ENCODE results near the gene NUP93. TPM values are rescaled to one million over a fixed set of nuclear protein-coding genes. Genes with fewer than 3 reads are reported as not detected.

Gene NUP93
- total and polyA plus RNA-seq, 2 donors (not counting 3 experiments of a cell fraction or from before 2014, with no cell fraction given), result 62.3 to 124 TPM

- H3K9me1 ChIP-seq (replicated peaks; ENCODE audit: control insufficient read depth, extremely low read depth, insufficient read depth, low read length), result no peaks in the 10 kb centered on the region
- TF ChIP-seq POLR2AphosphoS5 (IDR thresholded peaks at IDR 0.05; ENCODE audit: insufficient read depth, low read depth, low read length) (no peak), JUN (IDR thresholded peaks at IDR 0.05; ENCODE audit: borderline replicate concordance, insufficient read depth, insufficient read length, low read depth) (no peak), GATA2 (IDR thresholded peaks at IDR 0.05; ENCODE audit: insufficient read depth, insufficient read length, low read depth, low read length) (no peak)
- no peak overlapping the region for H2AFZ ChIP-seq (ENCODE audit: low read depth, low read length)
- no peaks in the 10 kb centered on the region for H3K9me3 ChIP-seq (replicated peaks; ENCODE audit: control insufficient read depth, insufficient read depth, low read length)
- H3K79me2 ChIP-seq (ENCODE audit: control insufficient read depth, insufficient read depth, low read length), result peaks cover 10% of the 10 kb centered on the region
- H3K36me3 ChIP-seq (ENCODE audit: control insufficient read depth in 2 of 2, extremely low read depth in 1 of 2, insufficient read depth in 2 of 2, low read length in 2 of 2), result no peaks in the 10 kb centered on the region
- dilution Hi-C loops (cut with MboI; ENCODE audit: extremely low pct_ligation_motif_present, low sequenced_read_pairs) (no loop called here), intact Hi-C loops (cut with micrococcal nuclease) (no loop called here)
- no peaks in the 10 kb centered on the region for H4K20me1 ChIP-seq (replicated peaks; ENCODE audit: control insufficient read depth, extremely low read depth, insufficient read depth, low read length)
- H3K4me3 ChIP-seq (replicated peaks in 1 of 3; ENCODE audit: insufficient read depth in 1 of 3, low read depth in 1 of 3, low read length in 3 of 3), result no peak overlapping the region
- H3K4me1 ChIP-seq (ENCODE audit: control insufficient read depth, extremely low read depth, insufficient read depth, low read length), result no peaks in the 10 kb centered on the region
- FAIRE-seq (no peak), DNase-seq (ENCODE audit: low read depth, low spot score) (peak; percentile 34)
- CTCF ChIA-PET, result interaction anchor here (1.3 to 1.5 kb wide), 2 partner anchors 13 to 17 kb away, joined by 3 to 5 read pairs; no protein-coding TSS in a partner anchor
- no TSS peak for BruUV-seq (replicated peaks)
- no peak overlapping the region for H3K4me2 ChIP-seq (ENCODE audit: insufficient read depth, low read length)
- H3K9ac ChIP-seq (replicated peaks; ENCODE audit: extremely low read depth, insufficient read depth, low read length), result no peak overlapping the region
- no peak overlapping the region for H3K27ac ChIP-seq (ENCODE audit: insufficient read depth, low read depth, low read length)
- H3K27me3 ChIP-seq (ENCODE audit: control insufficient read depth in 2 of 2, insufficient read depth in 2 of 2, low read length in 2 of 2), result no peaks in the 10 kb centered on the region
- POLR2A ChIA-PET, result no interaction called here
These were observed 46.6 kb downstream of the NUP93 start for GRCh38 chr16:56776562-56776961.

DNA sequence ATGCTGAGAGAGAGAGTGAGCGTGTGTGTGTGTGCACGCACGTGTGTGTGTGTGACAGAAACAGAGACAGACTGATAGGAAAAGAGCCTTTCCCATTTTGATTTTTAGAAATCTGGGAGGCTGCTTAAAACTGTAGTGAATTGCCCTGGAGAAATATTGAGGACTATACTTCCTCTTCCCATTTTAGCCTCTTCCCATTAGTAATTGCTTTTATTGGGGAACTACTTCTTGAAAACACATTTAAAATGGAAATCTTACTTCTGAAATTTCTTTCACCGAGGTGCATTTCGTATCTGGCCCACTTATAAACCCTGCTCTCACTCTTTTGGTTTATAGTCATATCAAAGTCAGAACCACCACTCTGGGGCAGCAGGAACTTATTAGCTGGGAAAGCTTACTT is 47.1 kb downstream of the NUP93 start:
- BruUV-seq (replicated peaks), result no TSS peak
- ChIA-PET CTCF (interaction anchor here (1.3 to 1.5 kb wide), 2 partner anchors 13 to 16 kb away, joined by 3 to 5 read pairs; no protein-coding TSS in a partner anchor), POLR2A (no interaction called here)
- intact Hi-C loops (cut with micrococcal nuclease) (no loop called here), dilution Hi-C loops (cut with MboI; ENCODE audit: extremely low pct_ligation_motif_present, low sequenced_read_pairs) (no loop called here)
- FAIRE-seq, result no peak
- TF ChIP-seq EZH2 (IDR thresholded peaks at IDR 0.05; ENCODE audit: borderline replicate concordance, low read depth, low read length, severe bottlenecking) (no peak), FOS (IDR thresholded peaks at IDR 0.05; ENCODE audit: borderline replicate concordance, insufficient read depth, low read length) (no peak), MAX (IDR thresholded peaks at IDR 0.05; ENCODE audit: insufficient read depth, insufficient read length) (no peak), POLR2AphosphoS5 (IDR thresholded peaks at IDR 0.05; ENCODE audit: insufficient read depth, low read depth, low read length) (no peak), MYC (IDR thresholded peaks at IDR 0.05; ENCODE audit: low read depth, low read length) (no peak), JUN (IDR thresholded peaks at IDR 0.05; ENCODE audit: borderline replicate concordance, insufficient read depth, insufficient read length, low read depth) (no peak), GATA2 (IDR thresholded peaks at IDR 0.05; ENCODE audit: insufficient read depth, insufficient read length, low read depth, low read length) (no peak), POLR2A (IDR thresholded peaks at IDR 0.05; ENCODE audit: low read depth, low read length) (no peak)
- TF ChIP-seq, protein P1, sequence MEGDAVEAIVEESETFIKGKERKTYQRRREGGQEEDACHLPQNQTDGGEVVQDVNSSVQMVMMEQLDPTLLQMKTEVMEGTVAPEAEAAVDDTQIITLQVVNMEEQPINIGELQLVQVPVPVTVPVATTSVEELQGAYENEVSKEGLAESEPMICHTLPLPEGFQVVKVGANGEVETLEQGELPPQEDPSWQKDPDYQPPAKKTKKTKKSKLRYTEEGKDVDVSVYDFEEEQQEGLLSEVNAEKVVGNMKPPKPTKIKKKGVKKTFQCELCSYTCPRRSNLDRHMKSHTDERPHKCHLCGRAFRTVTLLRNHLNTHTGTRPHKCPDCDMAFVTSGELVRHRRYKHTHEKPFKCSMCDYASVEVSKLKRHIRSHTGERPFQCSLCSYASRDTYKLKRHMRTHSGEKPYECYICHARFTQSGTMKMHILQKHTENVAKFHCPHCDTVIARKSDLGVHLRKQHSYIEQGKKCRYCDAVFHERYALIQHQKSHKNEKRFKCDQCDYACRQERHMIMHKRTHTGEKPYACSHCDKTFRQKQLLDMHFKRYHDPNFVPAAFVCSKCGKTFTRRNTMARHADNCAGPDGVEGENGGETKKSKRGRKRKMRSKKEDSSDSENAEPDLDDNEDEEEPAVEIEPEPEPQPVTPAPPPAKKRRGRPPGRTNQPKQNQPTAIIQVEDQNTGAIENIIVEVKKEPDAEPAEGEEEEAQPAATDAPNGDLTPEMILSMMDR (IDR thresholded peaks at IDR 0.05; ENCODE audit: extremely low read depth in 1 of 2, insufficient read depth in 1 of 2, low read depth in 1 of 2, low read length in 2 of 2), result no peak
- peaks cover 13% of the 10 kb centered on the region for H3K79me2 ChIP-seq (ENCODE audit: control insufficient read depth, insufficient read depth, low read length)
- no peak overlapping the region for H3K9ac ChIP-seq (replicated peaks; ENCODE audit: extremely low read depth, insufficient read depth, low read length)
- no peaks in the 10 kb centered on the region for H3K9me3 ChIP-seq (replicated peaks; ENCODE audit: control insufficient read depth, insufficient read depth, low read length)
- no peaks in the 10 kb centered on the region for H3K9me1 ChIP-seq (replicated peaks; ENCODE audit: control insufficient read depth, extremely low read depth, insufficient read depth, low read length)
- H3K27me3 ChIP-seq (ENCODE audit: control insufficient read depth in 2 of 2, insufficient read depth in 2 of 2, low read length in 2 of 2), result no peaks in the 10 kb centered on the region
- H4K20me1 ChIP-seq (replicated peaks; ENCODE audit: control insufficient read depth, extremely low read depth, insufficient read depth, low read length), result no peaks in the 10 kb centered on the region
- no peaks in the 10 kb centered on the region for H3K36me3 ChIP-seq (ENCODE audit: control insufficient read depth in 2 of 2, extremely low read depth in 1 of 2, insufficient read depth in 2 of 2, low read length in 2 of 2)
- H3K27ac ChIP-seq (ENCODE audit: insufficient read depth, low read depth, low read length), result no peak overlapping the region
- H3K4me3 ChIP-seq (replicated peaks in 1 of 3; ENCODE audit: insufficient read depth in 1 of 3, low read depth in 1 of 3, low read length in 3 of 3), result no peak overlapping the region
- no peak overlapping the region for H3K4me2 ChIP-seq (ENCODE audit: insufficient read depth, low read length)
- no peak overlapping the region for H2AFZ ChIP-seq (ENCODE audit: low read depth, low read length)
- no peak for DNase-seq (ENCODE audit: low read depth, low spot score)
- H3K4me1 ChIP-seq (ENCODE audit: control insufficient read depth, extremely low read depth, insufficient read depth, low read length), result no peaks in the 10 kb centered on the region
